ENCODE data around the gene C3orf62.

DNA sequence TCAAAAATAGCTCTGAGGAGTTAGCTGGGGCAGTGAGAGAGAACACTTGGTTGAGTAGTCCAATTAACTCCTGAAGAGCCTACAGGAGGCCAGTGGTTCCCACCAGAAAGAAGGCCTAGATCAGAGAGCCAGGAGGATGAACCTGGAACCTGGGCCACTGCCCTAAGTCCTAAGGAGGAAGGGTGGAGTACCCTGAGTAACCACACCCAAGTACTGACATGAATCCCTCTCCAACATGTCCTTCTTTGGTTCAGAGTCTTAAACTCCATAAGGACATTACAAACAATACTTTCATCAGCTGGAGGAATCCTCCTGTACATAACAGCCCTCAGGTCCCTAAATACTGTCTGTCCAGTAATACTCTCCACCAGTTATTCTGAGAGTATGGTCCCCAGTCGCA, 25.6 kb upstream of the C3orf62 start:
- TF ChIP-seq CTCF (IDR thresholded peaks at IDR 0.05) = no peak
- TF ChIP-seq POLR2A (IDR thresholded peaks at IDR 0.05) = no peak

Data from upper lobe of left lung (tissue), 4 donors.